Measurements from ENCODE around the gene TMEM269. TPM values are rescaled to one million over a fixed set of nuclear protein-coding genes. Genes with fewer than 3 reads are reported as not detected.

TMEM269 gene
- total RNA-seq, 1 donor from 2014 or later, result 0.39 TPM

DNA sequence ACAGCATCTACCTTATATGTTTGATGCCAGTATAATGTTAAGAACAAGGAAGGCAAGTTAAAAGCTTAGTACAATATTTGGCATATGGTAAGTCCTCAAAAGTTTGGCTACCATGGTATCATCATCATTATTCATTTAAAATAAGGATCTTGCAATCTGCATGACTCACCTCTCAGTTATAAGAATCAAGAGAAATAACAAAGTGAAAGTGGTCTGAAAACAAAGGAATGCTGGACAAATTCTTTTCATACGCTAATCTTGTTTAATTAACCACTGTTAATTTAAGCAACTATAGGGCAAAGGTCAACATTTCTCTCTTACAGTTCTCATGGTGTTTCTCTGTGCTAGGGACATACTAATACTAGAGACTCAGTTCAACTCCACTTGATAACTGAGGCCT, 31.7 kb upstream of the TMEM269 start:
- H3K36me3 Mint-ChIP-seq (ENCODE audit: low read depth), result peaks cover 78% of the 10 kb centered on the region

DNA sequence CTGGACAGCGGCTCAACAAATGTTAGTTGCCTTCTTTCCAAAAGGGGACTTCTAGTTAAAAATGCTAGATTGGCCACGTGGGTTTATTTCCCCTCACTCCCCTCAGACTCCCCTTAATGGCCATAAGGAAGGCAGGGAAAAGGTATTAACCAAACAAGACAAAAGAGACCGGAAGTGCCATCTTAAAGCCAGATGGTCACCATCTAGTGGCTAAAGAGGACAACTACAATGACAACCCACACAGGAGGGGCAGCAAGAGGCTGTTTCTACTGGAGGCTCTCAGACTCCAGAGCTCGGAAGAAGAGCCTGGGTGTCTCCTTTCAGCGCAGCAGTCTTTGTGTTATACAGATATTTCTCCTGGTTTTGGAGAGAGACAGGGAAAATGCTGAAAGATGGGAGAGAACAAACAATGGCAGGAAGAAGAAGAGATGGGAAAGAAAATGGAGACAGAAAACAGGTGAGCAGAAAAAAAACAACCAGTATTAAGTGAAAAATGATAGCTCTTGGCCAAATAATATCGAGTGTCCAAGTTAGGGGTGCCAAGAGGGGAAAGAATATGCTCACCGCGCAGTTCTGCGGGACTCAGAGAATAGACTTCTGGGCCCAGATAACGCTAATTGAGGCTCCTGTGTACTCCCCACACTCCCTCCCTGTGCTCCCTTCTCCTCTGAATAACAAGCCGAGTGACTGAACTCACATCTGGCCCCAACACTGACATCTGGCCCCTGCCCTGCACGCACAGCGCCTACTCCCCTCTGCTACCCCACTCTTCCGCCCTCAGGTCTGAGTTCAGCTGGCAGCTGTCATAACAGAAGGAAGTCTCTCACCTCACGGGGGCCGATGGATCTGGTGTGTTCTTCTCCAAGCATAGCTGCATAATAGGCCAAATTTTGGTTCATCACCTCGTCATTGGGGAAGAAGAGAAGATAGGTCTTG, 27.6 kb upstream of the TMEM269 start:
- Mint-ChIP-seq H3K27ac (no peak overlapping the region), H3K4me3 (ENCODE audit: low read depth) (no peak overlapping the region), H3K36me3 (ENCODE audit: low read depth) (peaks cover 63% of the 10 kb centered on the region), H3K27me3 (ENCODE audit: low read depth) (no peaks in the 10 kb centered on the region), H3K4me1 (ENCODE audit: low read depth) (peaks cover 2% of the 10 kb centered on the region), H3K9me3 (no peaks in the 10 kb centered on the region)
- intact Hi-C loops (cut with micrococcal nuclease), result no loop called here
- no peak for DNase-seq (ENCODE audit: low spot score)

More for the DNA sequence above, 31.7 kb upstream of the TMEM269 start:
- Mint-ChIP-seq H3K27me3 (ENCODE audit: low read depth) (no peaks in the 10 kb centered on the region), H3K4me1 (ENCODE audit: low read depth) (peaks cover 2% of the 10 kb centered on the region), H3K4me3 (ENCODE audit: low read depth) (no peak overlapping the region), H3K27ac (no peak overlapping the region), H3K9me3 (peaks cover 5% of the 10 kb centered on the region)
- no peak for DNase-seq (ENCODE audit: low spot score)
- intact Hi-C loops (cut with micrococcal nuclease), result no loop called here

GRCh38 chr1:42757892-42758275, 26.9 kb upstream of the TMEM269 start:
- Mint-ChIP-seq H3K9me3 (no peaks in the 10 kb centered on the region), H3K4me1 (ENCODE audit: low read depth) (peaks cover 4% of the 10 kb centered on the region), H3K36me3 (ENCODE audit: low read depth) (peaks cover 62% of the 10 kb centered on the region), H3K27ac (no peak overlapping the region), H3K27me3 (ENCODE audit: low read depth) (no peaks in the 10 kb centered on the region), H3K4me3 (ENCODE audit: low read depth) (no peak overlapping the region)
- no peak for DNase-seq (ENCODE audit: low spot score)
- intact Hi-C loops (cut with micrococcal nuclease), result no loop called here

- Mint-ChIP-seq H3K27ac (no peak overlapping the region), H3K9me3 (no peaks in the 10 kb centered on the region), H3K36me3 (ENCODE audit: low read depth) (peaks cover 56% of the 10 kb centered on the region), H3K4me1 (ENCODE audit: low read depth) (peaks cover 4% of the 10 kb centered on the region), H3K27me3 (ENCODE audit: low read depth) (no peaks in the 10 kb centered on the region), H3K4me3 (ENCODE audit: low read depth) (no peak overlapping the region)
- no peak for DNase-seq (ENCODE audit: low spot score)
- intact Hi-C loops (cut with micrococcal nuclease), result no loop called here
Measured at GRCh38 chr1:42758641-42759040, 26.1 kb upstream of the TMEM269 start.

- intact Hi-C loops (cut with micrococcal nuclease), result no loop called here
- H3K36me3 Mint-ChIP-seq (ENCODE audit: low read depth), result peaks cover 52% of the 10 kb centered on the region
- DNase-seq (ENCODE audit: low spot score), result no peak
- no peak overlapping the region for H3K27ac Mint-ChIP-seq
- no peaks in the 10 kb centered on the region for H3K9me3 Mint-ChIP-seq
- H3K4me1 Mint-ChIP-seq (ENCODE audit: low read depth), result peaks cover 4% of the 10 kb centered on the region
- H3K4me3 Mint-ChIP-seq (ENCODE audit: low read depth), result no peak overlapping the region
- H3K27me3 Mint-ChIP-seq (ENCODE audit: low read depth), result no peaks in the 10 kb centered on the region
Measured at GRCh38 chr1:42759114-42759513, 25.7 kb upstream of the TMEM269 start.

DNA sequence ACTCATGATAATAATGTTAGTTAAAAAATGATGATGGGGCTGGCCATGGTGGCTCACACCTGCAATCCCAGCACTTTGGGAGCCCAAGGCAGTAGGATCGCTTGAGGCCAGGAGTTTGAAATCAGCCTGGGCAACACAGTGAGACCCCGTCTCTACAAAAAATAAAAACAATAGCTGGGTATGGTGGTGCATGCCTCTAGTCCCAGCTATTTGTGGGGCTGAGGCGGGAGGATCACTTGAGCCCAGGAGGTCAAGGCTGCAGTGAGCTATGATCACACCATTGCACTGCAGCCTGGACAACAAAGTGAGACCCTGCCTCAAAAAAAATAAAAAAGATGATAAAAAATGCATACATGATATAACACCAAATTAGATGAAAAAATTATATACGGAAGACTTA, 23.2 kb upstream of the TMEM269 start:
- intact Hi-C loops (cut with micrococcal nuclease), result loop anchor here (10.0 kb wide), 2 partner anchors 307 to 427 kb away; partner anchors contain the start of genes FOXJ3, PPCS and ZMYND12

DNA sequence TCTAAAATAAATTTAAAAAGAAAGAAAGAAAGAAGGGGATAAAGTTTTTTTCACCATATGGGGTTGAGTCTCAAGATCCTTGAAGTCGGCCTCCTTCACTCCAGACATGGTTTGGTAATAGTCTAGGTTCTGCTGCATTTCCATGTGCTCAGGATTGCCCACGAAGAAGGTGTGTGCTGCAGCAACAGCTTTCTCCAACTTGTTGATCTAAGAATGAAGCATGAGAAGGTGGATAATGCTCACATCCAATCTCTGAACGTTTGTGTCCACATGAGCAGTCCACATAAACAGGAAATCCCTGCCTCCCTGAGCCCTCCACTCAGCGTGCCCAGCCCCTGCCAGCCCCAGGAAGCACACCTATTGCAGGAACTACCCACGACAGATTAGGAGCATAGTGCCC, 22.5 kb upstream of the TMEM269 start:
- no peaks in the 10 kb centered on the region for H3K9me3 Mint-ChIP-seq
- no peak overlapping the region for H3K27ac Mint-ChIP-seq
- H3K4me1 Mint-ChIP-seq (ENCODE audit: low read depth), result peaks cover 2% of the 10 kb centered on the region
- no peaks in the 10 kb centered on the region for H3K27me3 Mint-ChIP-seq (ENCODE audit: low read depth)
- no peak overlapping the region for H3K4me3 Mint-ChIP-seq (ENCODE audit: low read depth)
- peaks cover 28% of the 10 kb centered on the region for H3K36me3 Mint-ChIP-seq (ENCODE audit: low read depth)
- no peak for DNase-seq (ENCODE audit: low spot score)
- intact Hi-C loops (cut with micrococcal nuclease), result loop anchor here (10.0 kb wide), 2 partner anchors 307 to 427 kb away; partner anchors contain the start of genes FOXJ3, PPCS and ZMYND12

More for the DNA sequence above, 23.2 kb upstream of the TMEM269 start:
- Mint-ChIP-seq H3K4me3 (ENCODE audit: low read depth) (no peak overlapping the region), H3K9me3 (no peaks in the 10 kb centered on the region), H3K36me3 (ENCODE audit: low read depth) (peaks cover 35% of the 10 kb centered on the region), H3K27me3 (ENCODE audit: low read depth) (no peaks in the 10 kb centered on the region), H3K27ac (no peak overlapping the region), H3K4me1 (ENCODE audit: low read depth) (peaks cover 4% of the 10 kb centered on the region)
- DNase-seq (ENCODE audit: low spot score), result no peak

DNA sequence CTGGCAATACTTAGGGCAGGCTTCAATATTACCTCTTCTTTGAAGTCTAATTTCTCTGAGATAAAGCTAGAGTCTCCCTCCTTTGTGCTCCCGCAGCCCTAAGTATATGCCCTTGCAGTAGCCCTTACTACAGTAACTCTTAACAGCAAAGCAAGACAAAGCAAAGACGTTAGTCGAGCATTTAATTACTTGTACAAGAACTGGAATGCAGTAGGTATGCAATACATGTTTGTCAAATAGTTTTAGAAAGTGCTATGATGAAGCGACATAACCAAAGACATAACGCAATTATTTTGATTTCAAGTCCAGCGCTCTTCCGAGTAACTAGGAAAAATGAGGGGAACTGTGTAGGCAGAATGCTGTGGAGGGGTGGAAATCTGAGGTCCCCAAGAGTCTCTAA, 19.5 kb upstream of the TMEM269 start:
- Mint-ChIP-seq H3K27me3 (ENCODE audit: low read depth) (no peaks in the 10 kb centered on the region), H3K4me3 (ENCODE audit: low read depth) (no peak overlapping the region), H3K27ac (no peak overlapping the region), H3K4me1 (ENCODE audit: low read depth) (peaks cover 14% of the 10 kb centered on the region), H3K9me3 (no peaks in the 10 kb centered on the region), H3K36me3 (ENCODE audit: low read depth) (peaks cover 25% of the 10 kb centered on the region)
- DNase-seq (ENCODE audit: low spot score), result no peak
- intact Hi-C loops (cut with micrococcal nuclease), result loop anchor here (5.0 to 10.0 kb wide), 3 partner anchors 82 to 430 kb away; partner anchors contain the start of genes FOXJ3, PPCS, ZMYND12 and ZNF691

DNA sequence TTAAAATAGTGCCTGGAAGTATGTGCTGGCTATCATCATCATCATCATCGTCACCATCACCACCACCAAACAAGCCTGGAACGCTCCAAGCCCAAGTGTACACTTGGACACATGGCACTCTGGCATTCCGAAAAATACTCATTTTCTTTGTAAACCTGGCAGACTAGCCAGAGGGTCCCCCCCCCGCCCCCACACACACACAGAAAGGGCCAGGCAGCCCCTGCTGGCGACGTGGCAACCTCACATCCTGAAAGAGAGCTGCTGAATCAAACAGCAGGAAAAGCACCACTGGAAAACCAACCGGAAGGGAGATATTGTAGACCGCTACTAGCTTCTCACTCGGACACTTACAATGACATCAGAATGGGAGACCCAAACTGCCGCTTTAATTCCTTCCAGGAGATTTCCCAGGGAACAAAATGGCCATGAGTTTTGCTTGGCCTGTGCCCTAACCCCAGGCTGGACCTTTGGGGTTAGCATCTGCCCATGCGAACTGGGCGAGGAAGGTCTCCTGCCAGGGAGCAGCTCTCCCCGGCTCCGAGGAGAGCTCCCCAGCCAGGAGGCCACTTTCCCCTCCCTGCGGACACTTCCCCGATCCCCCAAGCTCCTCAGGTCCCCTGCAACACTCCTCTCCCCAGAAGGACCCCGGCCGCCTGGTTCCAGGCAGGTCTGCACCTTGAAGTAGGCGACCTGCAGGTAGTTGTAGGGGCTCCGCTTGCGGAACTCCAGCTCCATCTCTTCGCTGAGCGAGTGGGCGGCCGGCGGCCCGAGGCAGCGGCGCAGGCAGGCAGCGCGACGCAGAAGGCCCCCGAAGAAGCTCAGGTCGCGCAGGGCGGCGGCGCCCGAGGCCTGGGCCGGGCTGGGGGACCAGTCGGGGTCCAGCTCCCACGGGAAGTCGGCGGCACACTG, 18.7 kb upstream of the TMEM269 start:
- peak; percentile 41 for DNase-seq (ENCODE audit: low spot score)
- intact Hi-C loops (cut with micrococcal nuclease), result loop anchor here (2.0 to 10.0 kb wide), 5 partner anchors 51 to 431 kb away; partner anchors contain the start of genes ERMAP, FOXJ3, PPCS and PPIH
- Mint-ChIP-seq H3K4me1 (ENCODE audit: low read depth) (peaks cover 17% of the 10 kb centered on the region), H3K4me3 (ENCODE audit: low read depth) (no peak overlapping the region), H3K27me3 (ENCODE audit: low read depth) (no peaks in the 10 kb centered on the region), H3K36me3 (ENCODE audit: low read depth) (peaks cover 33% of the 10 kb centered on the region), H3K9me3 (no peaks in the 10 kb centered on the region), H3K27ac (peak overlapping the region; percentile 63)

DNA sequence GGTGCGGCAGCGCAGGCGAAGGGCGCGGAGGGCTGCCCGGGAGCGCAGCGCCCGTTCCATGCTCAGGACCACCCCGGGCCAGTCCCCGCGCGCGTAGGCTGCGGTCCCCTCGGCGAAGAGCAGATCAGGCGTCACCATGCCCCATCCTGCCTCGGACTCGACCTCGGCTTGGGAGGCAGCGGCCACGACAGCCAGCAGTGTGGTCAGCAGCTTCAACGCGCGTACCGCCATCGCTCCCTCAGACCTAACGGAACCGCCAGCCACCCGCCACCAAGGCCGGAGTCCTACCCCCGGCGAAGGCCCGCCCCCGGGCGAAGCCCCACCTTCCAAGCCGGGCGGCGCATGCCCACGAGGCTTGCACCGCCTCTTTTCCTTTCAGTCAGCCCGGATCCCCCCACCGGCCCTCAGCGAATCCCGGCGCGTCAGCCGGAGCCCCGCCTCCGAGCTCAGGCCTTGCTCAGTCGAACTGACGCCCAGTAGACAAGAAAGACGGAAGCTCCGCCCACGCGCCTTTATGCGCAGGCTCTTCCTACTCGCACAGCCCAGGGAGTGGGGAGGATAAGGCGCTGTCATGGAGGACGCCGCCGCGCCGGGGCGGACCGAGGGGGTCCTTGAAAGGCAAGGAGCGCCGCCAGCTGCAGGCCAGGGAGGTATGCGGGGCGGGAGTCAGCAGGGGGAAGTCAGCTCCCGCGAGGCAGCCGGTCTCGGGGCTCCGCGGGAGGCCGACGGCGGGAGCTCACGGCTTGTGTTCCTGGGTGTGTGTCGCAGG, 17.9 kb upstream of the TMEM269 start, which contains the start of the genes C1orf50 and P3H1:
Gene C1orf50 (plus strand): TSS at position 509 of the 769 bp plus-strand sequence. CDS start 63 bp downstream, at position 572.
Gene P3H1 (minus strand): TSS at position 288 of the 769 bp plus-strand sequence. CDS start 57 bp downstream, at position 231.
- peaks cover 29% of the 10 kb centered on the region for H3K36me3 Mint-ChIP-seq (ENCODE audit: low read depth)
- peaks cover 17% of the 10 kb centered on the region for H3K4me1 Mint-ChIP-seq (ENCODE audit: low read depth)
- no peaks in the 10 kb centered on the region for H3K9me3 Mint-ChIP-seq
- no peak within 1 kb of the TSS for H3K4me3 Mint-ChIP-seq (ENCODE audit: low read depth)
- intact Hi-C loops (cut with micrococcal nuclease), result loop anchor here (1.0 to 10.0 kb wide), 7 partner anchors 50 to 432 kb away; partner anchors contain the start of genes ERMAP, FOXJ3, PPCS and PPIH
- no peaks in the 10 kb centered on the region for H3K27me3 Mint-ChIP-seq (ENCODE audit: low read depth)
- H3K27ac Mint-ChIP-seq, result peak within 1 kb of the TSS; percentile 88
- peak; percentile 100 for DNase-seq (ENCODE audit: low spot score)

DNA sequence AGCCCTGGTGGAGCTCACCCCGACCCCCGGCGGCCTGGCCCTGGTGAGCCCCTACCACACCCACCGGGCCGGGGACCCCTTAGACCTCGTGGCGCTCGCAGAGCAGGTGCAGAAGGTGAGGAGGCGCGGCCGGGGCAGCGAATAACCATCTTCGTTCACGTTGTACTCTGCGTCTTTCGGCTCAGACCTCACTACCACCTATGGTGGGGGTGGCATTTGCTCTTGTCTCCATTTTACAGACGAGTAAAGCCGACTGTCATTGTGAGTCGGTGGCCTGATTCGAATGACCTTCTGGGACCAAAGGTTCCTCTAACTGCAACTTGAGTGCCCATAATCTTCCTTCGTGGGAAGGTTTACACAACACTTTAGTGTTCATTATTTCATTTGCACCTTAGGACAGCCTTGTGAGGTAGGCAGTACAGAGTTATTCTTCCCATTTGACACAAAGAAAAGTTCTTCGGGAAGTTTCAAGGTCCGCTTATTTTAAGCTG, 17.2 kb upstream of the TMEM269 start:
- no peak overlapping the region for H3K4me3 Mint-ChIP-seq (ENCODE audit: low read depth)
- H3K9me3 Mint-ChIP-seq, result no peaks in the 10 kb centered on the region
- peak overlapping the region; percentile 88 for H3K27ac Mint-ChIP-seq
- no peaks in the 10 kb centered on the region for H3K27me3 Mint-ChIP-seq (ENCODE audit: low read depth)
- intact Hi-C loops (cut with micrococcal nuclease), result loop anchor here (1.0 to 10.0 kb wide), 7 partner anchors 49 to 433 kb away; partner anchors contain the start of genes ERMAP, FOXJ3, PPCS and PPIH
- H3K4me1 Mint-ChIP-seq (ENCODE audit: low read depth), result peaks cover 20% of the 10 kb centered on the region
- peaks cover 27% of the 10 kb centered on the region for H3K36me3 Mint-ChIP-seq (ENCODE audit: low read depth)
- no peak for DNase-seq (ENCODE audit: low spot score)
